Measurements from ENCODE around the gene SPR. TPM values are rescaled to one million over a fixed set of nuclear protein-coding genes. Genes with fewer than 3 reads are reported as not detected.

SPR gene
- total and polyA plus RNA-seq, 2 donors (not counting 3 experiments of a cell fraction or from before 2014, with no cell fraction given): 22.0 to 27.6 TPM

GRCh38 chr2:72895154-72895553 lies 7.9 kb downstream of the SPR start:
- H2AFZ ChIP-seq (ENCODE audit: low read depth, low read length): peak overlapping the region; percentile 55
- no TSS peak for BruUV-seq (replicated peaks)
- H3K9ac ChIP-seq (replicated peaks; ENCODE audit: extremely low read depth, insufficient read depth, low read length): no peak overlapping the region
- H3K9me3 ChIP-seq (replicated peaks; ENCODE audit: control insufficient read depth, insufficient read depth, low read length): no peaks in the 10 kb centered on the region
- no peak overlapping the region for H3K27ac ChIP-seq (ENCODE audit: insufficient read depth, low read depth, low read length)
- H3K9me1 ChIP-seq (replicated peaks; ENCODE audit: control insufficient read depth, extremely low read depth, insufficient read depth, low read length): no peaks in the 10 kb centered on the region
- intact Hi-C loops (cut with micrococcal nuclease): no loop called here
- ChIA-PET POLR2A (no interaction called here), CTCF (interaction anchor here (0.8 to 10.7 kb wide), 10 partner anchors 8 to 318 kb away, joined by 3 to 261 read pairs (median 24); partner anchors contain the start of genes SMYD5 and SPR)
- H3K4me1 ChIP-seq (ENCODE audit: control insufficient read depth, extremely low read depth, insufficient read depth, low read length): peaks cover 14% of the 10 kb centered on the region
- no peak overlapping the region for H3K4me3 ChIP-seq (replicated peaks in 1 of 3; ENCODE audit: insufficient read depth in 1 of 3, low read depth in 1 of 3, low read length in 3 of 3)
- FAIRE-seq: no peak
- no peak for DNase-seq (ENCODE audit: low read depth, low spot score)
- H4K20me1 ChIP-seq (replicated peaks; ENCODE audit: control insufficient read depth, extremely low read depth, insufficient read depth, low read length): no peaks in the 10 kb centered on the region
- TF ChIP-seq MAX (IDR thresholded peaks at IDR 0.05; ENCODE audit: insufficient read depth, insufficient read length) (no peak), GATA2 (IDR thresholded peaks at IDR 0.05; ENCODE audit: insufficient read depth, insufficient read length, low read depth, low read length) (no peak), JUN (IDR thresholded peaks at IDR 0.05; ENCODE audit: borderline replicate concordance, insufficient read depth, insufficient read length, low read depth) (no peak), FOS (IDR thresholded peaks at IDR 0.05; ENCODE audit: borderline replicate concordance, insufficient read depth, low read length) (no peak), POLR2AphosphoS5 (IDR thresholded peaks at IDR 0.05; ENCODE audit: insufficient read depth, low read depth, low read length) (no peak), EZH2 (IDR thresholded peaks at IDR 0.05; ENCODE audit: borderline replicate concordance, low read depth, low read length, severe bottlenecking) (no peak), POLR2A (IDR thresholded peaks at IDR 0.05; ENCODE audit: low read depth, low read length) (no peak), CTCF (IDR thresholded peaks at IDR 0.05; ENCODE audit: extremely low read depth in 1 of 2, insufficient read depth in 1 of 2, low read depth in 1 of 2, low read length in 2 of 2) (no peak), MYC (IDR thresholded peaks at IDR 0.05; ENCODE audit: low read depth, low read length) (no peak)
- no peaks in the 10 kb centered on the region for H3K79me2 ChIP-seq (ENCODE audit: control insufficient read depth, insufficient read depth, low read length)
- H3K36me3 ChIP-seq (ENCODE audit: control insufficient read depth in 2 of 2, extremely low read depth in 1 of 2, insufficient read depth in 2 of 2, low read length in 2 of 2): peaks cover 0 to 9% of the 10 kb centered on the region in 2 experiments
- dilution Hi-C loops (cut with MboI; ENCODE audit: extremely low pct_ligation_motif_present, low sequenced_read_pairs): no loop called here
- H3K4me2 ChIP-seq (ENCODE audit: insufficient read depth, low read length): no peak overlapping the region
- peaks cover 4% of the 10 kb centered on the region in 2 experiments for H3K27me3 ChIP-seq (ENCODE audit: control insufficient read depth in 2 of 2, insufficient read depth in 2 of 2, low read length in 2 of 2)
